ENCODE data around the gene DSCAM.

DNA sequence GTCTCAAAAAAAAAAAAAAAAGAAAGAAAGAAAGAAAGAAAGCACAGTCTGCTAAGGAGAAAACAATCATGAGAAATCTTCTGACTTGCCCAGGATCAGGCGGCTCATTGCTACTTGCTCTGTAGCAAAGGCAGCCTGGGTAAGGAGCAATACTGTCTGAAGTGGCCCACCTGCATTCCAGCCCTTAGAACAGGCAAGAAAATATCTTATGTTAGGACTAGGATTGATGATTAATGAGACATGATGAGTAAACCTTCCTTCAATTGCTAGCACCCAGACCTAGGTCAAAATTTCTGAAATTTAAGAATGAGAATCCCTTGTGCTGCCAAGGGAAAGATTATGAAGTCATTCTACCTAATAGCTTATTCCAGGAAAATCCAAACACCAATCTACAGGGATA is 140.8 kb downstream of the DSCAM start:
- TF ChIP-seq, protein P1, sequence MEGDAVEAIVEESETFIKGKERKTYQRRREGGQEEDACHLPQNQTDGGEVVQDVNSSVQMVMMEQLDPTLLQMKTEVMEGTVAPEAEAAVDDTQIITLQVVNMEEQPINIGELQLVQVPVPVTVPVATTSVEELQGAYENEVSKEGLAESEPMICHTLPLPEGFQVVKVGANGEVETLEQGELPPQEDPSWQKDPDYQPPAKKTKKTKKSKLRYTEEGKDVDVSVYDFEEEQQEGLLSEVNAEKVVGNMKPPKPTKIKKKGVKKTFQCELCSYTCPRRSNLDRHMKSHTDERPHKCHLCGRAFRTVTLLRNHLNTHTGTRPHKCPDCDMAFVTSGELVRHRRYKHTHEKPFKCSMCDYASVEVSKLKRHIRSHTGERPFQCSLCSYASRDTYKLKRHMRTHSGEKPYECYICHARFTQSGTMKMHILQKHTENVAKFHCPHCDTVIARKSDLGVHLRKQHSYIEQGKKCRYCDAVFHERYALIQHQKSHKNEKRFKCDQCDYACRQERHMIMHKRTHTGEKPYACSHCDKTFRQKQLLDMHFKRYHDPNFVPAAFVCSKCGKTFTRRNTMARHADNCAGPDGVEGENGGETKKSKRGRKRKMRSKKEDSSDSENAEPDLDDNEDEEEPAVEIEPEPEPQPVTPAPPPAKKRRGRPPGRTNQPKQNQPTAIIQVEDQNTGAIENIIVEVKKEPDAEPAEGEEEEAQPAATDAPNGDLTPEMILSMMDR (IDR thresholded peaks at IDR 0.05; ENCODE audit: low read length), result no peak
- TF ChIP-seq EZH2 (IDR thresholded peaks at IDR 0.05; ENCODE audit: borderline replicate concordance, low read length), result no peak

Measured in OCI-LY1 (cell line).